Measurements from ENCODE around the gene IRF2.

The IRF2 gene

GRCh38 chr4:184474263-184475095 is at the start of gene IRF2:
Gene IRF2, minus strand, starts transcription at chr4:184474550. Its CDS starts 45,486 bp downstream, at chr4:184429064.
- TF ChIP-seq ZFX (IDR thresholded peaks at IDR 0.05) (no peak), CTCF (conservative IDR thresholded peaks at IDR 0.05) (no peak)
- H3K27ac ChIP-seq, result peak within 1 kb of the TSS; percentile 90

- no peak overlapping the region for H3K27ac ChIP-seq
- TF ChIP-seq CTCF (conservative IDR thresholded peaks at IDR 0.05), result no peak
Observed at GRCh38 chr4:184515606-184516005, 41.3 kb upstream of the IRF2 start.

- TF ChIP-seq ZFX (IDR thresholded peaks at IDR 0.05) (no peak), CTCF (conservative IDR thresholded peaks at IDR 0.05) (no peak)
Observed at GRCh38 chr4:184514121-184514988, 40.0 kb upstream of the IRF2 start.

GRCh38 chr4:184513802-184514120 is 39.4 kb upstream of the IRF2 start:
- TF ChIP-seq CTCF (conservative IDR thresholded peaks at IDR 0.05) (no peak), ZFX (IDR thresholded peaks at IDR 0.05) (no peak)
- no peak overlapping the region for H3K27ac ChIP-seq

More at GRCh38 chr4:184514121-184514988, 40.0 kb upstream of the IRF2 start:
- no peak overlapping the region for H3K27ac ChIP-seq

GRCh38 chr4:184511156-184511555 is 36.8 kb upstream of the IRF2 start:
- TF ChIP-seq CTCF (conservative IDR thresholded peaks at IDR 0.05) (no peak), ZFX (IDR thresholded peaks at IDR 0.05) (no peak)
- no peak overlapping the region for H3K27ac ChIP-seq

GRCh38 chr4:184510401-184510800 is 36.1 kb upstream of the IRF2 start:
- H3K27ac ChIP-seq, result no peak overlapping the region
- TF ChIP-seq ZFX (IDR thresholded peaks at IDR 0.05), result no peak

- TF ChIP-seq ZFX (IDR thresholded peaks at IDR 0.05) (no peak), CTCF (conservative IDR thresholded peaks at IDR 0.05) (no peak; the same call in 1 of the 2 replicates)
- H3K27ac ChIP-seq, result no peak overlapping the region
Observed at GRCh38 chr4:184506527-184507121, 32.3 kb upstream of the IRF2 start.

Measured in C4-2B (cell line).